ENCODE data around the gene KRTAP16-1. TPM values are rescaled to one million over a fixed set of nuclear protein-coding genes. Genes with fewer than 3 reads are reported as not detected.

KRTAP16-1 gene
- total and polyA plus RNA-seq, 7 experiments from 2014 or later, result 0.19 to 0.49 (median 0.27) TPM; not detected in 3

DNA sequence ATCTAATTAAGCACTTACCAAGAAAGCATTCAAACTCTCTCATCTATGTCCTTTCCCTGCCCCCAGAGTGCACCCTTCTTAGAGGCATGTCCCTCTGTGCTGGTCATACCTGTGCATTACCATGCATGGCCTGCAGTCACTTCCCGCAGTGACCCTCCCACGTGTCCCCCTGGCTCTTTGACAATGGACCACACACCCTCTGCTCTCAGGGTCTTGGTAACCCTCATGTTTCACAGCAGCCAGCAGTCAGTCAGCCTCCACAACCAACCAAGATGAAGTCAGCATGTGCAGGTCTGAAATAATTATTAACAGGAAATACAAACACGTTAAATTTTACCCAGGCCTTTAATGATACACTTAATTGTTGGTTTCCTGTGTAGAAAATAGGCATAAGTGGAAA is 31.4 kb upstream of the KRTAP16-1 start:
- Mint-ChIP-seq H3K4me3 (peak overlapping the region; percentile 7 to 81 (median 72)), H3K36me3 (peaks cover 4 to 21% (median 11%) of the 10 kb centered on the region in 5 donors), H3K27me3 (peaks cover 0 to 18% (median 0%) of the 10 kb centered on the region in 5 donors), H3K9me3 (peaks cover 0 to 29% (median 10%) of the 10 kb centered on the region in 11 donors), H3K27ac (peak overlapping the region; percentile 89 to 99 (median 96)), H3K4me1 (peaks cover 38 to 90% (median 70%) of the 10 kb centered on the region in 7 donors)
- H3K4me3 ChIP-seq (ENCODE audit: low read length), result peak overlapping the region; percentile 1
- H3K27ac ChIP-seq (ENCODE audit: low read depth, low read length), result peak overlapping the region; percentile 87
- no peak for DNase-seq
- H3K36me3 ChIP-seq (ENCODE audit: control insufficient read depth in 2 of 3, insufficient read depth in 3 of 3, low read length in 3 of 3), result no peaks in the 10 kb centered on the region
- peaks cover 0 to 13% (median 5%) of the 10 kb centered on the region in 3 experiments for H3K9me3 ChIP-seq (ENCODE audit: control insufficient read depth in 2 of 3, low read length in 3 of 3)
- CTCF ChIA-PET, result interaction anchor here (1.4 to 3.1 kb wide), 3 partner anchors 12 to 209 kb away, joined by 3 to 22 read pairs (median 5); no protein-coding TSS in a partner anchor
- H3K4me1 ChIP-seq (ENCODE audit: control insufficient read depth in 2 of 2, insufficient read depth in 2 of 2, low read length in 2 of 2), result peaks cover 64 to 71% of the 10 kb centered on the region in 2 donors
- POLR2A ChIA-PET, result interaction anchor here (0.9 to 3.0 kb wide), 5 partner anchors 10 to 209 kb away, joined by 3 to 18 read pairs (median 6); partner anchors contain the start of genes KRT33A and KRTAP16-1
- intact Hi-C loops (cut with micrococcal nuclease), result loop anchor here in 1 of 2 donors (5.0 kb wide), 1 partner anchor 62 kb away; no protein-coding TSS in a partner anchor
- no peak for ATAC-seq
- H3K27me3 ChIP-seq (ENCODE audit: control insufficient read depth in 2 of 2, insufficient read depth in 2 of 2, low read length in 2 of 2), result no peaks in the 10 kb centered on the region

DNA sequence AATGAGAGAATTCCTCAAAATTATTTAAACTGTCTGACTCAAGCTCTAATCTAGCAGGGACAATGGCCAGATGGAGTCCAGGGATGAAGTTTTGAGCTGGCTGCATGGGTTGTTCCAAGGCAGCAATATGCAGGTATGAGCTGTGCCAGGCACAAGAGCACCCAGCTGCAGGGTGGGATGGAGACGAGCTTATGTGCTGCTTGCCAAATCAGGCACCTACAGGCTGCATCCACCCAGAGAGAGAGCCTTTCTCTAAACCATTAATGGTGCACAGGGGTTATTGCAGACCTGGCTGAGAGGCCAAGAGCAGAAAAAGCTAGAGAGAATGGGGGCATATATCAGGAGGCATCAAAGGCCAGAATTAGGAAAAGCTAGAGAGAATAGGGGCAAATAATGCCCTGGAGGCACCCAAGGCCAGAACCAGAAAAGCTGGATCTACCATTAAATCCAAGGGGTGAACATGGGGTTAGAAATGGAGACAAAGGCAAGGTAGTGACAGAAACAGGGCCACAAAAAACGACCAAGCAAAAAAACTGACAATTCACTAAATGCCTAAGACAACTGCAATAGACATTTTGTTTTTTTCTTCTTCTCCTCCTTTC is 30.6 kb upstream of the KRTAP16-1 start:
- peak overlapping the region; percentile 87 for H3K27ac ChIP-seq (ENCODE audit: low read depth, low read length)
- peak overlapping the region; percentile 31 for H3K4me3 ChIP-seq (ENCODE audit: low read length)
- peaks cover 0 to 14% (median 0%) of the 10 kb centered on the region in 5 donors for H3K27me3 Mint-ChIP-seq
- H3K27me3 ChIP-seq (ENCODE audit: control insufficient read depth in 2 of 2, insufficient read depth in 2 of 2, low read length in 2 of 2), result no peaks in the 10 kb centered on the region
- intact Hi-C loops (cut with micrococcal nuclease), result loop anchor here (1.0 to 5.0 kb wide), 4 partner anchors 17 to 327 kb away; no protein-coding TSS in a partner anchor
- H3K4me3 Mint-ChIP-seq, result peak overlapping the region; percentile 28 to 81 (median 74)
- peaks cover 4 to 21% (median 6%) of the 10 kb centered on the region in 5 donors for H3K36me3 Mint-ChIP-seq
- H3K9me3 Mint-ChIP-seq, result peaks cover 0 to 29% (median 10%) of the 10 kb centered on the region in 11 donors
- peak overlapping the region; percentile 92 to 99 (median 96) for H3K27ac Mint-ChIP-seq
- ChIA-PET POLR2A (interaction anchor here (1.1 to 1.6 kb wide), 4 partner anchors 8 to 210 kb away, joined by 3 to 6 read pairs (median 4); no protein-coding TSS in a partner anchor), CTCF (interaction anchor here (0.6 to 3.1 kb wide), 3 partner anchors 17 to 53 kb away, joined by 3 to 22 read pairs (median 4); partner anchors contain the start of gene KRTAP16-1)
- peaks cover 45 to 95% (median 79%) of the 10 kb centered on the region in 7 donors for H3K4me1 Mint-ChIP-seq
- no peak for DNase-seq
- peaks cover 72 to 79% of the 10 kb centered on the region in 2 donors for H3K4me1 ChIP-seq (ENCODE audit: control insufficient read depth in 2 of 2, insufficient read depth in 2 of 2, low read length in 2 of 2)
- no peaks in the 10 kb centered on the region for H3K36me3 ChIP-seq (ENCODE audit: control insufficient read depth in 2 of 3, insufficient read depth in 3 of 3, low read length in 3 of 3)
- no peak for ATAC-seq
- H3K9me3 ChIP-seq (ENCODE audit: control insufficient read depth in 2 of 3, low read length in 3 of 3), result peaks cover 0 to 13% (median 5%) of the 10 kb centered on the region in 3 experiments

DNA sequence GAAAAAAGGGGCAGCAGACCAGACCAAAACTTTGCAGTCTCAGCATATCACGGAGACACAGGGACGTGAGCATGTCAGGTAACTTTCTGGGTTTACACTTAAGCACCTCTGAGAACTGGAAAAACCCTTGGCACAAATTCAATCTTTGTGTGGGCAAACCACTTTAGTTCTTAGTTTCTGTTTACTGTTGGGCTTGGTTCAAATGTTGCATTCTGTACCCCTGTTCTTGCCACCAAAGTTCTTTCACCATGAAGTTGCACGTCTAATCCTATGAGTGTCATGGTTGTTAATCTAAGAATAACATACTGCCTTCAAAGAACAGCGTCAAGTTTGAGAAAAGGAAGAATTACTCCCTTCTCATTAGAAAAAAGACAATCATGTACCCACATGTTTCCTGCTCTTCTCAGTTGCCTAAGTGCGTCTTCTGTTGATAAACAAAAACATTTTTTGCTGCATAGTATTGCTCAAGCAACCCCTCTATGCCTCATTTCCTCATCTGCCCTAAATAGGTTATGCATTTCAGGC is 29.9 kb upstream of the KRTAP16-1 start:
- peaks cover 0 to 24% (median 10%) of the 10 kb centered on the region in 11 donors for H3K9me3 Mint-ChIP-seq
- peak overlapping the region; percentile 28 to 81 (median 74) for H3K4me3 Mint-ChIP-seq
- CTCF ChIA-PET, result interaction anchor here (0.6 to 3.1 kb wide), 3 partner anchors 17 to 53 kb away, joined by 3 to 22 read pairs (median 4); partner anchors contain the start of gene KRTAP16-1
- peaks cover 0 to 14% (median 0%) of the 10 kb centered on the region in 5 donors for H3K27me3 Mint-ChIP-seq
- H3K4me3 ChIP-seq (ENCODE audit: low read length), result no peak overlapping the region
- ATAC-seq (peak; percentile 90), DNase-seq (peak in 7 of 9 donors; percentile 71 to 93 (median 88))
- no peaks in the 10 kb centered on the region for H3K36me3 ChIP-seq (ENCODE audit: control insufficient read depth in 2 of 3, insufficient read depth in 3 of 3, low read length in 3 of 3)
- H3K9me3 ChIP-seq (ENCODE audit: control insufficient read depth in 2 of 3, low read length in 3 of 3), result peaks cover 0 to 13% (median 5%) of the 10 kb centered on the region in 3 experiments
- H3K27me3 ChIP-seq (ENCODE audit: control insufficient read depth in 2 of 2, insufficient read depth in 2 of 2, low read length in 2 of 2), result no peaks in the 10 kb centered on the region
- H3K4me1 Mint-ChIP-seq, result peaks cover 47 to 99% (median 85%) of the 10 kb centered on the region in 7 donors
- intact Hi-C loops (cut with micrococcal nuclease), result loop anchor here (1.0 to 2.0 kb wide), 3 partner anchors 16 to 328 kb away; no protein-coding TSS in a partner anchor
- peaks cover 4 to 21% (median 6%) of the 10 kb centered on the region in 5 donors for H3K36me3 Mint-ChIP-seq
- H3K27ac ChIP-seq (ENCODE audit: low read depth, low read length), result peak overlapping the region; percentile 87
- H3K27ac Mint-ChIP-seq, result peak overlapping the region; percentile 92 to 99 (median 96)
- POLR2A ChIA-PET, result interaction anchor here (0.6 to 1.6 kb wide), 5 partner anchors 9 to 210 kb away, joined by 3 to 8 read pairs (median 4); no protein-coding TSS in a partner anchor
- H3K4me1 ChIP-seq (ENCODE audit: control insufficient read depth in 2 of 2, insufficient read depth in 2 of 2, low read length in 2 of 2), result peaks cover 78 to 85% of the 10 kb centered on the region in 2 donors

DNA sequence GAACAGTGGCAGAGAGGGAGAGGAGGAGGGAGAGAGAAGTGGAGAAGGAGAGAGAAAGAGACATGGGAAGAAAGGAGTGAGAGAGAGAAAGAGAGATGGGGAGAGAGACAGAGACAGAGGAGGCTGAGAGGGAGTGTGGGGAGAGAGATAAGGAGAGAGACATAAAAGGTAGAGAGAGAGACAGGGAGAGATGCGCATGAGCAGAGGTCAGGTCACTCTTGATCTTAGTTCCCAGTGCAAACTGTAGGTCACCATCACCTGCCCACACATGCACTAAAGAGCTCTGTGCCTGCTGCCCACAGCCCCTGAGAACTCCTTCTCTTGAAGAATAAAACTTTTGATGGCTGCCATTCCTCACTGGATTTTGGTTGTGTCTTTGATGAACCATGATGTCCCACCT is 26.6 kb upstream of the KRTAP16-1 start:
- ATAC-seq (no peak), DNase-seq (no peak)
- ChIA-PET CTCF (no interaction called here), POLR2A (no interaction called here)
- peaks cover 0 to 2% (median 0%) of the 10 kb centered on the region in 5 donors for H3K36me3 Mint-ChIP-seq
- Histone ChIP-seq H3K4me3 (ENCODE audit: low read length) (no peak overlapping the region), H3K27ac (ENCODE audit: low read depth, low read length) (no peak overlapping the region), H3K27me3 (ENCODE audit: control insufficient read depth in 2 of 2, insufficient read depth in 2 of 2, low read length in 2 of 2) (no peaks in the 10 kb centered on the region), H3K4me1 (ENCODE audit: control insufficient read depth in 2 of 2, insufficient read depth in 2 of 2, low read length in 2 of 2) (peaks cover 56 to 68% of the 10 kb centered on the region in 2 donors), H3K9me3 (ENCODE audit: control insufficient read depth in 2 of 3, low read length in 3 of 3) (no peaks in the 10 kb centered on the region), H3K36me3 (ENCODE audit: control insufficient read depth in 2 of 3, insufficient read depth in 3 of 3, low read length in 3 of 3) (no peaks in the 10 kb centered on the region)
- intact Hi-C loops (cut with micrococcal nuclease), result no loop called here
- peak overlapping the region in 6 of 10 donors; percentile 5 to 73 (median 15) for H3K4me3 Mint-ChIP-seq
- peaks cover 0 to 7% (median 0%) of the 10 kb centered on the region in 5 donors for H3K27me3 Mint-ChIP-seq
- peak overlapping the region; percentile 9 to 96 (median 72) for H3K27ac Mint-ChIP-seq
- no peaks in the 10 kb centered on the region for H3K9me3 Mint-ChIP-seq
- peaks cover 36 to 84% (median 69%) of the 10 kb centered on the region in 7 donors for H3K4me1 Mint-ChIP-seq

DNA sequence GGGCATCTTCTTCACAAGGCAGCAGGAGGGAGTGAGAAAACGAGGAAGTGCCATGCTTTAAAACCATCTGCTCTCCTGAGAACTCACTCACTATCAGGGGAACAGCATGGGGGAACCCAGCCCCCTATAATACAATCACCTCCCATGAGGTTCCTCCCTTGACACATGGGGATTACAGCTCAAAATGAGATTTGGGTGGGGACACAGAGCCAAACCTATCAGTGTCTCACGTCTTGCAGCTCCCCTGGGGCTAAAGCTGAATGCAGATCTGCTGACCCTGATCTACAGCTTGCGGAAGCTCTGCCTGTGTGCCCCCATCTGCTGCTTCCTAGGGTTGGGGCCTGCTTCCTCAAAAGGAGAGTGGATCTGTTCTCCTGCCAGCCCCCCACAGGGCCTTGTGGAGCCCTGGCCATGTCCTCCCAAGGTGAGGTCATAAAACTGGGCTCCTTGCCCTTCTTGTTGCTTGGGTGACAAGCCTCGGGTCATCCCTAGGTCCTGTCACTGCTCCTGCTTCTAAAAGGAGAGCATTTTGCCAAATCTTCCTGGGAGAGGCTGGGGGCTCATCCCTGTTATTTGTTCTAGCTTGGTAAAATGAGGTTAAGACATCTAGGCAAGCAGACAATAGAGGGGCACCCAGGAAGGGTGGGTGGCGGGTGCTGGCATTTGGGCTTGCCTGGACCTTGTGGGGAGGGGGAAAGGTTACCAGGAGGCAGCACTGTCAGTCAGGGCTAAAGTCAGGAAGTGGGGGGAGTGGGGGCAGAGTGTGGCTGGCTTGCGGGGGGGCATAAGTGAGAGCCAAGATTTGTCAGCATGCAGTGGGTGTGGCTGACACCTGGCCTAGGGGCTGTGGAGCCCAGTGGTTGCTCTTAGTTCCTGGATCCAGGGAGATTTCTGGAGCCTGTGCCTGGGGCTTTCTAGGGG is 25.5 kb upstream of the KRTAP16-1 start:
- H3K27me3 ChIP-seq (ENCODE audit: control insufficient read depth in 2 of 2, insufficient read depth in 2 of 2, low read length in 2 of 2), result no peaks in the 10 kb centered on the region
- intact Hi-C loops (cut with micrococcal nuclease), result no loop called here
- no peak for ATAC-seq
- ChIA-PET POLR2A (interaction anchor here (0.6 to 0.7 kb wide), 2 partner anchors 13 to 55 kb away, joined by 3 to 4 read pairs; no protein-coding TSS in a partner anchor), CTCF (interaction anchor here (1.2 to 1.8 kb wide), 2 partner anchors 12 to 16 kb away, joined by 3 to 5 read pairs; partner anchors contain the start of gene KRT33A)
- peaks cover 25 to 76% (median 58%) of the 10 kb centered on the region in 7 donors for H3K4me1 Mint-ChIP-seq
- DNase-seq, result no peak
- no peaks in the 10 kb centered on the region for H3K36me3 Mint-ChIP-seq
- H3K9me3 Mint-ChIP-seq, result no peaks in the 10 kb centered on the region
- H3K27ac ChIP-seq (ENCODE audit: low read depth, low read length), result no peak overlapping the region
- H3K4me3 Mint-ChIP-seq, result peak overlapping the region in 5 of 10 donors; percentile 16 to 69 (median 50)
- peaks cover 45 to 57% of the 10 kb centered on the region in 2 donors for H3K4me1 ChIP-seq (ENCODE audit: control insufficient read depth in 2 of 2, insufficient read depth in 2 of 2, low read length in 2 of 2)
- H3K27ac Mint-ChIP-seq, result peak overlapping the region in 8 of 9 donors; percentile 38 to 93 (median 73)
- no peaks in the 10 kb centered on the region for H3K36me3 ChIP-seq (ENCODE audit: control insufficient read depth in 2 of 3, insufficient read depth in 3 of 3, low read length in 3 of 3)
- H3K27me3 Mint-ChIP-seq, result peaks cover 0 to 7% (median 0%) of the 10 kb centered on the region in 5 donors
- no peaks in the 10 kb centered on the region for H3K9me3 ChIP-seq (ENCODE audit: control insufficient read depth in 2 of 3, low read length in 3 of 3)
- no peak overlapping the region for H3K4me3 ChIP-seq (ENCODE audit: low read length)

Measured in naive thymus-derived CD4-positive, alpha-beta T cell (primary cell).